Right lobe of liver (tissue), 4 donors: Measurements from ENCODE around the gene TBCB.

Experiments used
- CTCF ChIP-seq, 4 donors: fragments of 200-600 bp in 3 of 4; fragments of 450-650 bp in 1 of 4; IDR thresholded peaks; one replicate each; pipeline versions ENCODE4 v1.5.1 to v1.8.0; 2016 to 2022; ENCODE audit warnings: antibody characterized with exemption in 4 of 4, mild to moderate bottlenecking in 2 of 4
- POLR2A ChIP-seq: fragments of 450-650 bp; IDR thresholded peaks from one replicate; pipeline ENCODE4 v1.6.1; 2017; ENCODE audit warnings: antibody characterized with exemption, mild to moderate bottlenecking
- donor health status: DM: no; HTN: no; CAD: no.
- donor health status: DM: no; HTN: no; CAD: no.
- donor health status: DM: no; HTN: yes; CAD: no.

GRCh38 chr19:36160821-36161596, 45.7 kb downstream of the TBCB start:
- TF ChIP-seq CTCF (IDR thresholded peaks at IDR 0.05) (no peak), POLR2A (no peak)
